Trophoblast cell (in vitro differentiated cells and primary cell): ENCODE results near the gene FPR1.
A peak's percentile ranks its signal among the peaks of the same experiment; 100 is the strongest.

Source experiments
- DNase-seq, 2 donors: peaks; one replicate each; pipeline ENCODE4 v3.0.0-alpha.2; 2016
- H2AFZ ChIP-seq: 2 replicates; pipeline ENCODE4 v1.6.1; 2013; ENCODE audit warnings: low read length, moderate library complexity, mild to moderate bottlenecking; ENCODE audit not compliant: insufficient read depth, poor library complexity
- H2AK5ac ChIP-seq: 2 replicates; pipeline ENCODE4 v1.6.1; 2013; ENCODE audit warnings: mild to moderate bottlenecking, low read length
- H2BK120ac ChIP-seq: 2 replicates; pipeline ENCODE4 v1.6.1; 2013; ENCODE audit warnings: low read length, mild to moderate bottlenecking, moderate library complexity; ENCODE audit not compliant: insufficient read depth, poor library complexity
- H2BK12ac ChIP-seq: 2 replicates; pipeline ENCODE4 v1.6.1; 2013; ENCODE audit warnings: mild to moderate bottlenecking, low read length, moderate library complexity
- H2BK5ac ChIP-seq: 2 replicates; pipeline ENCODE4 v1.6.1; 2013; ENCODE audit warnings: low read length, low read depth, moderate library complexity, mild to moderate bottlenecking; ENCODE audit not compliant: poor library complexity
- H3K14ac ChIP-seq: 2 replicates; pipeline ENCODE4 v1.6.1; 2013; ENCODE audit warnings: mild to moderate bottlenecking, low read length
- H3K18ac ChIP-seq: 2 replicates; pipeline ENCODE4 v1.6.1; 2013; ENCODE audit warnings: mild to moderate bottlenecking, low read length
- H3K23ac ChIP-seq: 2 replicates; pipeline ENCODE4 v1.6.1; 2013; ENCODE audit warnings: low read length
- H3K27ac ChIP-seq: 2 replicates; pipeline ENCODE4 v1.5.1; 2013; ENCODE audit warnings: low read depth, mild to moderate bottlenecking, inconsistent platforms, low read length, moderate library complexity
- H3K27me3 ChIP-seq: 2 replicates; pipeline ENCODE4 v1.6.1; 2013; ENCODE audit warnings: inconsistent platforms, mild to moderate bottlenecking, low read length, moderate library complexity; ENCODE audit not compliant: insufficient read depth
- H3K36me3 ChIP-seq, 2 experiments: 1 replicate in 1 of 2; 2 replicates in 1 of 2; pipeline ENCODE4 v1.6.1; 2013; ENCODE audit warnings: low read length in 2 of 2, mild to moderate bottlenecking in 2 of 2, moderate library complexity in 1 of 2; ENCODE audit not compliant: insufficient read depth in 2 of 2, control insufficient read depth in 1 of 2
- H3K4ac ChIP-seq: 2 replicates; pipeline ENCODE4 v1.6.1; 2013; ENCODE audit warnings: low read depth, mild to moderate bottlenecking, low read length, moderate library complexity
- H3K4me1 ChIP-seq, 2 experiments: 1 replicate in 1 of 2; 2 replicates in 1 of 2; pipeline ENCODE4 v1.6.1; 2013; ENCODE audit warnings: low read length in 2 of 2, mild to moderate bottlenecking in 2 of 2, moderate library complexity in 1 of 2; ENCODE audit not compliant: insufficient read depth in 2 of 2, control insufficient read depth in 1 of 2
- H3K4me2 ChIP-seq: 2 replicates; pipeline ENCODE4 v1.6.1; 2013; ENCODE audit warnings: inconsistent platforms, mild to moderate bottlenecking, low read length, moderate library complexity
- H3K4me3 ChIP-seq: 2 replicates; pipeline ENCODE4 v1.5.1; 2013; ENCODE audit warnings: mild to moderate bottlenecking, low read depth, low read length, inconsistent platforms
- H3K79me1 ChIP-seq: one replicate; pipeline ENCODE4 v1.6.1; 2013; ENCODE audit warnings: low read length
- H3K79me2 ChIP-seq: 2 replicates; pipeline ENCODE4 v1.6.1; 2013; ENCODE audit warnings: low read length, mild to moderate bottlenecking; ENCODE audit not compliant: control insufficient read depth, insufficient read depth, poor library complexity
- H3K9ac ChIP-seq: 2 replicates; pipeline ENCODE4 v1.6.1; 2013; ENCODE audit warnings: mild to moderate bottlenecking, low read length
- H3K9me3 ChIP-seq: 2 replicates; pipeline ENCODE4 v1.6.1; 2013; ENCODE audit warnings: low read depth, mild to moderate bottlenecking, control low read depth, inconsistent platforms, low read length; ENCODE audit not compliant: insufficient read depth
- H4K12ac ChIP-seq: 2 replicates; pipeline ENCODE4 v1.6.1; 2013; ENCODE audit warnings: low read depth, mild to moderate bottlenecking, low read length, moderate library complexity
- H4K8ac ChIP-seq: 2 replicates; pipeline ENCODE4 v1.6.1; 2013; ENCODE audit warnings: low read depth, mild to moderate bottlenecking, low read length, moderate library complexity
- H4K91ac ChIP-seq: one replicate; pipeline ENCODE4 v1.6.1; 2013; ENCODE audit warnings: low read depth, mild to moderate bottlenecking, low read length, moderate library complexity
- WGBS: extraction: QIAGEN DNeasy Blood & Tissue Kit; methylation state at CpG from one replicate; pipeline ENCODE4 v1.1.7; 2013; ENCODE audit warnings: missing lambda C conversion rate; ENCODE audit not compliant: insufficient read length, insufficient coverage; ENCODE audit errors: extremely low coverage; 5-methylcytosine and 5-hydroxymethylcytosine counted together

Gene FPR1

GRCh38 chr19:51721905-51722304, 29.8 kb downstream of the FPR1 start:
- Histone ChIP-seq H4K91ac (no peak overlapping the region), H3K9ac (no peak overlapping the region), H4K12ac (no peak overlapping the region), H2BK120ac (no peak overlapping the region), H2BK5ac (no peak overlapping the region), H3K4me1 (peaks cover 7% of the 10 kb centered on the region in 2 experiments), H3K79me1 (no peaks in the 10 kb centered on the region), H3K79me2 (no peaks in the 10 kb centered on the region), H2AK5ac (no peak overlapping the region), H4K8ac (no peak overlapping the region), H3K27me3 (peaks cover 11% of the 10 kb centered on the region), H3K36me3 (no peaks in the 10 kb centered on the region), H2BK12ac (no peak overlapping the region), H3K9me3 (peaks cover 4% of the 10 kb centered on the region), H3K18ac (no peak overlapping the region), H3K14ac (no peak overlapping the region), H3K23ac (no peak overlapping the region), H3K4ac (no peak overlapping the region), H3K27ac (no peak overlapping the region), H3K4me2 (no peak overlapping the region), H2AFZ (no peak overlapping the region), H3K4me3 (no peak overlapping the region)
- no CpG with 5 or more reads among the region's 7 CpGs for WGBS
- DNase-seq: no peak

- no CpG with 5 or more reads among the region's 83 CpGs for WGBS
- Histone ChIP-seq H3K36me3 (no peaks in the 10 kb centered on the region), H2BK5ac (no peak overlapping the region), H3K14ac (no peak overlapping the region), H3K4me3 (peak overlapping the region; percentile 21), H3K79me1 (no peaks in the 10 kb centered on the region), H2BK120ac (no peak overlapping the region), H4K91ac (no peak overlapping the region), H4K12ac (peak overlapping the region; percentile 12), H3K27ac (no peak overlapping the region), H2BK12ac (no peak overlapping the region), H2AK5ac (no peak overlapping the region), H4K8ac (no peak overlapping the region), H3K9ac (no peak overlapping the region), H3K4me1 (peaks cover 7% of the 10 kb centered on the region in 2 experiments), H3K18ac (no peak overlapping the region), H2AFZ (peak overlapping the region; percentile 62), H3K9me3 (peaks cover 4% of the 10 kb centered on the region), H3K4me2 (peak overlapping the region; percentile 54), H3K79me2 (no peaks in the 10 kb centered on the region), H3K27me3 (peaks cover 11% of the 10 kb centered on the region), H3K4ac (no peak overlapping the region), H3K23ac (no peak overlapping the region)
- peak in 1 of 2 donors; percentile 25 for DNase-seq
Observed at GRCh38 chr19:51719251-51719988, 32.3 kb downstream of the FPR1 start.

GRCh38 chr19:51716925-51717324, 34.8 kb downstream of the FPR1 start:
- no CpG with 5 or more reads among the region's 11 CpGs for WGBS
- peaks cover 7% of the 10 kb centered on the region in 2 experiments for H3K4me1 ChIP-seq
- no peak overlapping the region for H2BK5ac ChIP-seq
- peaks cover 11% of the 10 kb centered on the region for H3K27me3 ChIP-seq
- H3K18ac ChIP-seq: no peak overlapping the region
- DNase-seq: no peak
- no peaks in the 10 kb centered on the region for H3K79me1 ChIP-seq
- no peak overlapping the region for H3K4me3 ChIP-seq
- H3K4ac ChIP-seq: no peak overlapping the region
- no peaks in the 10 kb centered on the region for H3K36me3 ChIP-seq
- no peak overlapping the region for H2AK5ac ChIP-seq
- no peak overlapping the region for H4K12ac ChIP-seq
- H3K23ac ChIP-seq: no peak overlapping the region
- H3K14ac ChIP-seq: no peak overlapping the region
- no peak overlapping the region for H3K4me2 ChIP-seq
- no peak overlapping the region for H2BK120ac ChIP-seq
- H2BK12ac ChIP-seq: no peak overlapping the region
- no peak overlapping the region for H4K91ac ChIP-seq
- H3K27ac ChIP-seq: no peak overlapping the region
- no peak overlapping the region for H2AFZ ChIP-seq
- H3K9me3 ChIP-seq: peaks cover 4% of the 10 kb centered on the region
- H3K79me2 ChIP-seq: no peaks in the 10 kb centered on the region
- no peak overlapping the region for H3K9ac ChIP-seq
- H4K8ac ChIP-seq: no peak overlapping the region

GRCh38 chr19:51715850-51716249, 35.8 kb downstream of the FPR1 start:
- Histone ChIP-seq H3K79me2 (no peaks in the 10 kb centered on the region), H3K79me1 (no peaks in the 10 kb centered on the region), H2BK120ac (no peak overlapping the region), H2AFZ (no peak overlapping the region), H3K27ac (no peak overlapping the region), H3K27me3 (peaks cover 11% of the 10 kb centered on the region), H3K36me3 (no peaks in the 10 kb centered on the region), H2AK5ac (no peak overlapping the region), H3K4ac (no peak overlapping the region), H4K91ac (no peak overlapping the region), H3K9ac (no peak overlapping the region), H2BK5ac (no peak overlapping the region), H2BK12ac (no peak overlapping the region), H3K4me1 (peaks cover 7% of the 10 kb centered on the region in 2 experiments), H3K18ac (no peak overlapping the region), H3K9me3 (peaks cover 4% of the 10 kb centered on the region), H4K12ac (no peak overlapping the region), H3K4me3 (no peak overlapping the region), H3K14ac (no peak overlapping the region), H4K8ac (no peak overlapping the region), H3K4me2 (no peak overlapping the region), H3K23ac (no peak overlapping the region)
- WGBS: no CpG with 5 or more reads among the region's 3 CpGs
- no peak for DNase-seq
